Measurements from ENCODE around the gene NDUFAF2.

Gene NDUFAF2, protein sequence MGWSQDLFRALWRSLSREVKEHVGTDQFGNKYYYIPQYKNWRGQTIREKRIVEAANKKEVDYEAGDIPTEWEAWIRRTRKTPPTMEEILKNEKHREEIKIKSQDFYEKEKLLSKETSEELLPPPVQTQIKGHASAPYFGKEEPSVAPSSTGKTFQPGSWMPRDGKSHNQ

DNA sequence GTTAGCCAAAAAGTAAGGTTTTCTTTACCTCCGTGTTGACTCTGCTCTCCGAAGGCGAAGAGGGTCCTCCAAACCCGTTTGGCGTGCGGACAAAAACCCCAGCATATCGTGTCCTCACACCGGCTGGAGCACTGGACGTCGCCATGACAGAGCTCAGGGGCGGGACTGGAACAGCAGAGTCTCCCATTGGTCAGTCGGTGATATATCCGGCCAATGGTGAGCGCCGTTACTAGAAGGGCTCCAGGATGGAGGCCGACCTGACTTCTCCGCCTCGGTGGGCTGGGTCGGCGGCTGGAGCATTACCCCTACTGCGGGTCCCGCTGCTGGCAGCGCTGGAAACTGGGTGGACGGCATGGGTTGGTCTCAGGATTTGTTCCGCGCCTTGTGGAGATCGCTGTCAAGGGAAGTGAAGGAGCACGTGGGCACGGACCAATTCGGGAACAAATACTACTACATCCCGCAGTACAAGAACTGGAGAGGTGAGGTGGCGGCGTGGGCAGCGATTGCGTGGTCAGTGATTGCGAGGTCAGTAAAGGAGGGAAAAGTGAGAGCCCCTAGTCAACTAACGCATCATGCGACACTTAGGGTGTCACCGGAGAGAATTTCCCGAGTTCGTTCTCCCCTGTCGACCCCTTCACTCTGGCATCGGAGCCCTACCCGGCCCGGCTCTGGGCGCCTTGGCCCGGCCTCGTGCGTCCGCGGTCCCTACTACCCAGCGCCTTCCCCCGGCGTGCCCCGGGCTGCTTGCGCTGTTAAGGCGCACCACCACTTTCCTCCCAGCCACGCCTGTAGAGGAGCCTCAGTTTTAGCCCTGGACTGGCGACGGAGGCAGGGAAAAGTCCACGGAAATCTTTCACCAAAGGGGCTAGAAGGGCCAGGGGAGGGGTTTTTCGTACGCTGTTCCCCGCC lies at the start of gene NDUFAF2, which contains the start of gene ERCC8:
NDUFAF2 (plus strand) TSS at position 302 of the 909 bp plus-strand sequence; CDS start at position 353, 51 bp downstream.
ERCC8 (minus strand) TSS at position 167 of the 909 bp plus-strand sequence; CDS start at position 105, 62 bp downstream.
- H3K4me3 Mint-ChIP-seq: no peak within 1 kb of the TSS
- no peak within 1 kb of the TSS for H3K27ac Mint-ChIP-seq
- H3K36me3 Mint-ChIP-seq (ENCODE audit: low read depth): peaks cover 11% of the 10 kb centered on the region
- H3K9me3 Mint-ChIP-seq: peaks cover 4% of the 10 kb centered on the region
- peaks cover 36% of the 10 kb centered on the region for H3K4me1 Mint-ChIP-seq
- DNase-seq (peak; percentile 84), ATAC-seq (peak; percentile 100)
- no peaks in the 10 kb centered on the region for H3K27me3 Mint-ChIP-seq

DNA sequence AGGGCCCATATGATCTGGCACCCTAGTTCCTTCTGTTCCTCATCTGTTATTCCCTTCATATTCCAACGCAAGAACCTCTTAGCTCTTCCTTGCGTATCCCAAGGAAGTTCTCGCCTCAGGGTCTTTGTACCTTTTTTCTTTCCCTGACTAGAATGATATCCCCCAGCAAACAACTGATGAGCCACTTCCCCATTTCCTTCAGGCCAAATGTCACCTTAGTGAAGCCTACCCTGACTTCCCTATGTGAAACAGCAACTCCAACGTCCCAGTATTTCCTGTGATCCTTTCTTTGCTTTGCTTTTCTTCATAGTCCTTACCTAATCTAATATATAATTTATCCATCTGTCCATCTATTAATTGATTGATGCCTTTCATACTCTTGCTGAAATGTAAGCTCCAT lies 48.0 kb upstream of the NDUFAF2 start:
- Mint-ChIP-seq H3K4me3 (no peak overlapping the region), H3K27ac (no peak overlapping the region), H3K4me1 (no peaks in the 10 kb centered on the region), H3K27me3 (no peaks in the 10 kb centered on the region), H3K36me3 (ENCODE audit: low read depth) (peaks cover 35% of the 10 kb centered on the region), H3K9me3 (no peaks in the 10 kb centered on the region)
- ATAC-seq (no peak), DNase-seq (no peak)

DNA sequence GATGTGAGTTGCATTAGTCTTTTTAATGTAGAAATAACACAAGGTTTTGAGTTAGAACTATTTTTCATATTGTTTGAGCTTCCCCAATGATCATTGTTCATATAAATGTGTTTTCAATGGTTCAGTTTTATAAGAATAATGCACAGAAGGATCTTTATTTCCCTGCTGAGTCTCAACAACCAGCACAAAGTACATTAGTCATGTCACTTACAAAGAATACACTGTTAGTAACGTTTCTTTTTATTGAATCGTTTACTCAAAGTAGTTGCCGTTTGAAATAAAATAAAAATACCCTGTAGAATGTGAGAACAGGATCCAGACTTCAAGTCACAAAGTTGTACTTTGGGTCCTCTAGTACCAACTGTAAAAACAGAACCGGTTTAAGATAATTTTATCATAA lies 41.6 kb upstream of the NDUFAF2 start:
- no peak overlapping the region for H3K27ac Mint-ChIP-seq
- no peak for DNase-seq
- H3K27me3 Mint-ChIP-seq: no peaks in the 10 kb centered on the region
- no peak for ATAC-seq
- no peaks in the 10 kb centered on the region for H3K4me1 Mint-ChIP-seq
- no peak overlapping the region for H3K4me3 Mint-ChIP-seq
- H3K36me3 Mint-ChIP-seq (ENCODE audit: low read depth): peaks cover 15% of the 10 kb centered on the region
- H3K9me3 Mint-ChIP-seq: no peaks in the 10 kb centered on the region

DNA sequence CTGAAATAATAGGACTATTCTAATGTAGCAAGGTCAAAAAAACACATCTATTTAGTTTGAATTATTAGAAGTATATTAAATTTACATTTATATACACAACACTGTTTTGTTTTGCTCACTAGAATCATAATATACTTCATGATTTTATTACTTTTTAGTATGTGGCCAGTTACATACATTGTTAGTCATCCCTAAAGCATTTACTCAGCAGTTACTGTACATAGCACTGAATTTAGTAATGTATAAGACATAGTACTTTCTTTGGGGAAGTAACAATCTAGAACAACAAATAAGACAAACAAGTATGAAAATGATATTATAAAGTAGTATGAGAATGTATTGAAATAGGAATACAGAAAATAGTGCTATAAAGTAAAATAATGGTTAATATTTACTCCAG lies 28.4 kb upstream of the NDUFAF2 start:
- no peak overlapping the region for H3K4me3 Mint-ChIP-seq
- peaks cover 7% of the 10 kb centered on the region for H3K9me3 Mint-ChIP-seq
- H3K36me3 Mint-ChIP-seq (ENCODE audit: low read depth): peaks cover 60% of the 10 kb centered on the region
- H3K4me1 Mint-ChIP-seq: no peaks in the 10 kb centered on the region
- H3K27me3 Mint-ChIP-seq: no peaks in the 10 kb centered on the region
- no peak for ATAC-seq
- no peak overlapping the region for H3K27ac Mint-ChIP-seq
- DNase-seq: no peak

DNA sequence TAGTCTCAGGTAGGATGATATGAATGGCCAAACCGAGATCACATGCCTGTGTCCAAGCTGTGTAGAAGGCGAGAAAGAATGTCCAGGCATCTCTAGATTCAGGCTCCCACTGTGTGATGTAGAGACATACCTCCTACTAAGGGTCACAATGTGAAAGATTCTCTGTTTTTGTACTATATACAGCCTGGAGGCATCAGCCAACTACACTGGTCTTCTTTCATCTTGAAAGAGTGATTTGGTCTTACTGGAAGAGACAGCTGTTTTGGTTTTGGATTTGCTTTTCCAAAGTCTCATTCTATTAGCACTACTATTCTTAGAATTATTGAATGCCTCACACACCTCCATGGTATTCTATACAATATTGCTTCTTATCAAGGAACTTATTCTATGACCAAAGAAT lies 26.5 kb upstream of the NDUFAF2 start:
- no peaks in the 10 kb centered on the region for H3K4me1 Mint-ChIP-seq
- DNase-seq: no peak
- ATAC-seq: no peak
- H3K36me3 Mint-ChIP-seq (ENCODE audit: low read depth): peaks cover 60% of the 10 kb centered on the region
- peaks cover 5% of the 10 kb centered on the region for H3K9me3 Mint-ChIP-seq
- H3K27ac Mint-ChIP-seq: no peak overlapping the region
- H3K4me3 Mint-ChIP-seq: no peak overlapping the region
- H3K27me3 Mint-ChIP-seq: no peaks in the 10 kb centered on the region

DNA sequence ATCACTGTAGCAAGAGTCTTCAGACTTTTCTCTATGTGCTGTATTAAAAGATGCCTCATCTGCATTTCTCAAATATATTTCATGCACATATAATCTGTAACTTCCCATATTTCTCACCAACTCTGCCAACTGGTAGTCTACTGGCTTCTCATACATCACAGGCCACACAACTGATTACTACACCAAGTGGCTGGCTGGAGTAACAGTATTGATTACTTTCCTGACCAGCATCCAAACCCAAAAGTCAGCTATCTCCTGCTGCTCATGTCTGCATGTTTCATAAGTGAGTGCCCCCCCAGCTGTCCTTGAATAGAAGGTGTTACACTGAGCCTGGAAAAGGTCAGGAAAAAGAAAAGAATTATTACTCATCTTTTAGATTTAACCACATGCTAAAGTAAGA lies 17.6 kb upstream of the NDUFAF2 start:
- Mint-ChIP-seq H3K27ac (no peak overlapping the region), H3K36me3 (ENCODE audit: low read depth) (peaks cover 17% of the 10 kb centered on the region), H3K9me3 (no peaks in the 10 kb centered on the region), H3K27me3 (no peaks in the 10 kb centered on the region), H3K4me1 (peaks cover 3% of the 10 kb centered on the region), H3K4me3 (no peak overlapping the region)
- DNase-seq (no peak), ATAC-seq (no peak)

DNA sequence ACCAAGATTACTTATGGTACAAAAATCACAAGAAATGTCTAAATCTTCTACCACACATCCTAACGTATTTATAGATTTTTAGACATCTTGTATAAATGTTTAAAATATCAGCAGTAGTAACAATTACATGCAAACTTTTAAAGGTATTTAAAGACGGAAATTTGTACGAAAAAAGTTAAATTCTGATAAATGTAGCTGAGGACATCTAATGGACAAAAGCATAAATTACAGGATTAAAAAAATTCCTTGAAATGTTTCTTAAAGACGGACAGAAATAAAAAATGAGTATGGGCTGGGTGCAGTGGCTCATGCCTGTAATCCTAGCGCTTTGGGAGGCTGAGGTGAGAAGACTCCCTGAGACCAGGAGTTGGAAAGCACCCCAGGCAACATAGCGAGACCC lies 16.0 kb upstream of the NDUFAF2 start:
- Mint-ChIP-seq H3K27me3 (no peaks in the 10 kb centered on the region), H3K27ac (no peak overlapping the region), H3K36me3 (ENCODE audit: low read depth) (peaks cover 13% of the 10 kb centered on the region), H3K4me1 (peaks cover 3% of the 10 kb centered on the region), H3K9me3 (no peaks in the 10 kb centered on the region), H3K4me3 (no peak overlapping the region)
- DNase-seq (no peak), ATAC-seq (no peak)

DNA sequence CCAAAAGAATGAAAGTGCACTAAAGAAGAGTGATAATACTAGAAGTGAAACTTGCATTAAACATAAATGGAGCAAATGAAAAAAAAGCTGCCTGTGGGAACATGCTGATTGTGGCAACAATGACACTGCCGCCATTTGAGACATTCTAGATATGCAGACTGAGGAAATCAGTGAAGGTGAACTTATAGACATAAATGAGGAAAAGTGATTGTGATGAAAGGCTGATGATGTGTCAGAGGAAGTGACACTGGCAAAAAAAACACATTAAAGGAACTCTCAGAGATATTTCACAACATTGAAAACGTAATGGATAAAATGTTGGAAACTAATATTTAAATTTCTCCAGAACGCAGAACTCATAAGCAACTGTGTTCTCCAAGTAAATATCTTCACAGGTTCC lies 1.4 kb upstream of the NDUFAF2 start:
- ATAC-seq (no peak), DNase-seq (no peak)
- Mint-ChIP-seq H3K36me3 (ENCODE audit: low read depth) (peaks cover 9% of the 10 kb centered on the region), H3K9me3 (no peaks in the 10 kb centered on the region), H3K4me3 (no peak overlapping the region), H3K27ac (peak overlapping the region; percentile 32), H3K27me3 (no peaks in the 10 kb centered on the region), H3K4me1 (peaks cover 26% of the 10 kb centered on the region)

DNA sequence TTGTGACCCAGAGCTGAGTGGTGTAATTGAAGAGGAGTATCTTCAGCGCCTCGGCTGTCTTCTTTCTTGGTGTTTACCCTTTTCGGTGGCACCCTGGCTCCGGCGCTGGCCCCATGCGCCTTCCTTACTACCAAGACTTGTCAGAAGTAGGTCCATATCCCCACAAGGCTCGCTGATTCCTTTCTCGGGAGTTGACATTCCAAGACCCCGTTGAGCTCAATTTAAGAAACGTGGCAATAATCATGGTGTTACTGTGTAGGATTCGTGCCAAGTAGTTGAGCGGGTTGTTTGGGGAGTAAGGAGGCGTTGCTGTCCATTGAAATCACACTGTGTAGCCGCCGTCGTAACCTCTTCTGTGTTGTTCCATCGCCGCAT lies 795 bp downstream of the NDUFAF2 start:
- Mint-ChIP-seq H3K36me3 (ENCODE audit: low read depth) (peaks cover 12% of the 10 kb centered on the region), H3K9me3 (peaks cover 4% of the 10 kb centered on the region), H3K4me3 (no peak overlapping the region), H3K27ac (no peak overlapping the region), H3K27me3 (no peaks in the 10 kb centered on the region), H3K4me1 (peaks cover 36% of the 10 kb centered on the region)
- ATAC-seq: peak; percentile 30
- peak; percentile 39 for DNase-seq

DNA sequence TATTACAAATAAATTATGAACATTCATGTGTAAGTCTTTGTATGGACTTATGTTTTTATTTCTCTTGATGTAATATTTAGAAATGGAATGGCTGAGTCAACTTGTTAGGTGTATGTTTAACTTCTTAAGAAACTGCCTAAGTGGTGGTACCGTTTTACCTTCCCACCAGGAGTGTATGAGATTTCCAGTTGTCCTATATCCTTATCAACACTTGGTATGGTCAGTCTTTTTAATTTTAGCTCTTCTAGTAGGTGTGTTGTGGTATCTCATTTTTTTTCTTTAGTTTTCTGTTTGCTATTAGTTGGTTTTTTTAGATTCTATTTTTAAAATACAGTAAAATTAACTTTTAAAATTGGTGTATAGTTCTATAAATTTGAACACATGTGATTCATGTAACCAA lies 3.7 kb downstream of the NDUFAF2 start:
- ATAC-seq: no peak
- H3K4me3 Mint-ChIP-seq: no peak overlapping the region
- peaks cover 12% of the 10 kb centered on the region for H3K36me3 Mint-ChIP-seq (ENCODE audit: low read depth)
- no peaks in the 10 kb centered on the region for H3K27me3 Mint-ChIP-seq
- no peak overlapping the region for H3K27ac Mint-ChIP-seq
- H3K9me3 Mint-ChIP-seq: peaks cover 4% of the 10 kb centered on the region
- peaks cover 27% of the 10 kb centered on the region for H3K4me1 Mint-ChIP-seq
- DNase-seq: no peak

DNA sequence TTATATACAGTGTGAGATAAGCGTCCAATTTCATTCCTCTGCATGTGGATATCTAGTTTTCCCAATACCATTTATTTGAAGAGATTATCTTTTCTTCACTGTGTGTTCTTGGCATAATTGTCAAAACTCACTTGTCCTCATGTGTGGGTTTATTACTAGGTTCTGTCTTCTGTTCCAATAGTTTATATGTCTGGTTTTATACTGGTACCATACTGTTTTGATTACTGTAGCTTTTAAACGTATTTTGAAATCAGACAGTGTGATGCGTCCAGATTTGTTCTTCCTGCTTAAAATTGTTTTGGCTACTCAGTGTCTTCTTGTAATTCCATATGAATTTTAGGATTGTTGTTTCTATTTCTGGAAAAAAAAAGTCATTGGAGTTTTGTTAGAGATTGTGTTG lies 10.2 kb downstream of the NDUFAF2 start:
- Mint-ChIP-seq H3K9me3 (peaks cover 7% of the 10 kb centered on the region), H3K4me3 (no peak overlapping the region), H3K4me1 (peaks cover 10% of the 10 kb centered on the region), H3K27me3 (no peaks in the 10 kb centered on the region), H3K27ac (no peak overlapping the region), H3K36me3 (ENCODE audit: low read depth) (peaks cover 1% of the 10 kb centered on the region)
- DNase-seq (no peak), ATAC-seq (no peak)

DNA sequence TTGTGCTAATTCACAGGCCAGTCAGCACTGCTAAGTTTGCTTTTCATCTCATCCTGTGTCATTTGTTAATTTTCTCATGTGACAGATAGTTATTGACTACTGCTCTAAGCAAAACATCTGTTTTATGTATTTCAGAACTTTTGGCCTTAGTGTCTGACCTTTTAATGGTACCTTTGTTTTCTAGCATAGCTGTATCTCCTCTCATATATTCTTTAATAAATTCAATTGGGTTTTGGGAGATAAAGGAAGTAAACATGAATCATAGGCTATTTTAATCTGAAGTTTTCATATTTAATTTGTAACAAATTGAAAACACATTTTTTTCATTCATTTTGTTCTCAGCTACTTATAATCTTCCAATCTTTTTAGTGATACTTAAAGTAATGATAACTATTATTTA lies 13.1 kb downstream of the NDUFAF2 start:
- no peak overlapping the region for H3K27ac Mint-ChIP-seq
- no peak for ATAC-seq
- no peaks in the 10 kb centered on the region for H3K27me3 Mint-ChIP-seq
- H3K4me1 Mint-ChIP-seq: peaks cover 15% of the 10 kb centered on the region
- no peaks in the 10 kb centered on the region for H3K36me3 Mint-ChIP-seq (ENCODE audit: low read depth)
- H3K9me3 Mint-ChIP-seq: peaks cover 7% of the 10 kb centered on the region
- H3K4me3 Mint-ChIP-seq: no peak overlapping the region
- DNase-seq: no peak

DNA sequence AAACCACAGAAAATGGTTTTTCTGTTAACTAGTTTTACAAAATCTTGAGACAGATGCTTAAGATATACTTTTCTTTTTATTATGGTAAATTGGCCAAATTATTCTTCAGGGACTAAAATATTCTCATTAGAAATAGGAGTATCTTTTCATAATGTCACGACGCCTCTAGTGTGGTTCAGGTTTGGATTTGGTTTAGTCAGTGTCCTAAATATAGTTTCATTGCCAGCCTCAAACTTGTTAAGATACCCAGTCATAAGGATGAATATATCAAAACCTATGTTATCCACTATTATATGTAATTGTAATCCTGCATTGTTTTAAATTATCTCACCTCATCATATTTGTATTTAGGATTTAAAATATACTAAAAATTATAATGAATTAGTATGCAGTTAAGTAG lies 13.7 kb downstream of the NDUFAF2 start:
- ATAC-seq (no peak), DNase-seq (no peak)
- Mint-ChIP-seq H3K4me3 (no peak overlapping the region), H3K27ac (no peak overlapping the region), H3K27me3 (no peaks in the 10 kb centered on the region), H3K4me1 (peaks cover 17% of the 10 kb centered on the region), H3K36me3 (ENCODE audit: low read depth) (peaks cover 2% of the 10 kb centered on the region), H3K9me3 (peaks cover 7% of the 10 kb centered on the region)

DNA sequence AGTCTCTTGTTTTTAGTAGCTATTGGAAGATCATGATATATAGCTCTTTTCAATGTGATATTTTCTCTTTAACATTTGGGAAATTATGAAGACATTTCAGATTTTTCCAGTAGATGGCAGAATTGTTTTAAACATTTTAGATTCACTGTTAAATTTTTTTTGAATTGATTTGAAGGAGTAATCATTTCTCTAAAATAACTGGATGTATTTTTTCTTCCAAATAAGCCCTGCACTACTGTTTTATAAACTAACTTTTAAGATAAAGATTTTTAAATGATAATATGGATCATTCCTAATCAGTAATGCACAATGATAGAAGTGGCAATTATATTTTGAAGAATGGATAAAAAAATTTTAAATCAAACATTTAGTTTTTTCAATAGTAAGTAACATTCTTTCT lies 14.2 kb downstream of the NDUFAF2 start:
- Mint-ChIP-seq H3K9me3 (peaks cover 7% of the 10 kb centered on the region), H3K27ac (no peak overlapping the region), H3K4me1 (peaks cover 19% of the 10 kb centered on the region), H3K27me3 (no peaks in the 10 kb centered on the region), H3K36me3 (ENCODE audit: low read depth) (peaks cover 4% of the 10 kb centered on the region), H3K4me3 (no peak overlapping the region)
- DNase-seq (no peak), ATAC-seq (no peak)

DNA sequence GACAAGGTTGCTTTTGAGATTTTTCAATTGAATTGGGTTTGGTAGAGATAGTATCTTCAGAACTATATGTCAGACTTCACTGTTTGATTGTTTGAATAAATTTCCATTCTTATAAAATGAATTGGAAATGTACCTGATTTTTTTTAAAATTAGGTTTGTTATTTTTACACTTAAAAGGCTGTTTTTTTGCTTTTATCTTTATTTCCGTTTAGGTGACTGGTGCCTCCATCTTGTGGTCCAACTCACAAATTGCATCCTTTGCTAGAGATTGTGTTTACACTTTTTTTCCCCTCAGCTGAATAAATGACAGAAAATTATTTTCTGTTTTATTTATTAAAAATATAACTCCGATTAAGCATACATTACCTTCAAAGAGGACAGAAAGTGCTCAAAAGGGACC lies 15.6 kb downstream of the NDUFAF2 start:
- DNase-seq (no peak), ATAC-seq (no peak)
- Mint-ChIP-seq H3K4me3 (no peak overlapping the region), H3K4me1 (peaks cover 21% of the 10 kb centered on the region), H3K9me3 (peaks cover 4% of the 10 kb centered on the region), H3K27ac (no peak overlapping the region), H3K27me3 (no peaks in the 10 kb centered on the region), H3K36me3 (ENCODE audit: low read depth) (peaks cover 15% of the 10 kb centered on the region)

All from activated naive CD8-positive, alpha-beta T cell treated with anti-CD3 and anti-CD28 coated beads, Interleukin-2, amount 50 U/mL, for 24 hours (primary cell).